Measurements from ENCODE around the gene PIK3CB.

DNA sequence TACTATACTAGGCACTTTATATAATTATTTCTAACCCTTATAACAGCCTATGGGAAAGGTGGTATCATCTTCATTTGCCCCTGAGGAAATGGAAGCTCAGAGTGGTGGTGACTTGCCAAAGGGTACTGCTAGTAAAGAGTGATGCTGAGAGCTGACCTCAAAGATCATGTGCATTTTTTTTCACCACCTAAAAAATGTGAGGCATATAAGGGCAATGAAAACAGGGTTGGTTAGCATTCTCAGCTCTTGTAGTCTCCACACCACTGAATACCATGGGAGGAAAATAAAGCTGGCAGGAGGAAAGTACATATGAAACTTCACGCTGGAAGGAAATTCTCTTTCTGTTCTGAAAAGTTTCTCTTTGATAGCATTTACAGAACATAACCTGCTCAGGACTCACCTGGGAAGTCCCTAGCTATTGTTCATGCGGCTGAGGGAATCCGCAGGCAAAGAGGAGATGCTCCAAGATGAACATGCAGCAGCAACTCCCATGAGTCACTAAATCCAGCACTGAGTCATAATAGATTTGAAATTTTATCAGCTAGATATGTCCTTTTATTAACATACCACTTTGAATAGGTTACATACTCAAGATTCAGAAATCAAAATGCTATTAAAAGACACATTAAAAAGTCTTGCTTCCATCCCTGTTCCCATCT is 208.9 kb downstream of the PIK3CB start:
- TF ChIP-seq, protein P1, sequence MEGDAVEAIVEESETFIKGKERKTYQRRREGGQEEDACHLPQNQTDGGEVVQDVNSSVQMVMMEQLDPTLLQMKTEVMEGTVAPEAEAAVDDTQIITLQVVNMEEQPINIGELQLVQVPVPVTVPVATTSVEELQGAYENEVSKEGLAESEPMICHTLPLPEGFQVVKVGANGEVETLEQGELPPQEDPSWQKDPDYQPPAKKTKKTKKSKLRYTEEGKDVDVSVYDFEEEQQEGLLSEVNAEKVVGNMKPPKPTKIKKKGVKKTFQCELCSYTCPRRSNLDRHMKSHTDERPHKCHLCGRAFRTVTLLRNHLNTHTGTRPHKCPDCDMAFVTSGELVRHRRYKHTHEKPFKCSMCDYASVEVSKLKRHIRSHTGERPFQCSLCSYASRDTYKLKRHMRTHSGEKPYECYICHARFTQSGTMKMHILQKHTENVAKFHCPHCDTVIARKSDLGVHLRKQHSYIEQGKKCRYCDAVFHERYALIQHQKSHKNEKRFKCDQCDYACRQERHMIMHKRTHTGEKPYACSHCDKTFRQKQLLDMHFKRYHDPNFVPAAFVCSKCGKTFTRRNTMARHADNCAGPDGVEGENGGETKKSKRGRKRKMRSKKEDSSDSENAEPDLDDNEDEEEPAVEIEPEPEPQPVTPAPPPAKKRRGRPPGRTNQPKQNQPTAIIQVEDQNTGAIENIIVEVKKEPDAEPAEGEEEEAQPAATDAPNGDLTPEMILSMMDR (IDR thresholded peaks at IDR 0.05; ENCODE audit: poor library complexity), result no peak
- TF ChIP-seq EZH2phosphoT487 (IDR thresholded peaks at IDR 0.05; ENCODE audit: low read depth, severe bottlenecking, unreplicated experiment), result no peak

All from hepatocyte (in vitro differentiated cells).